ENCODE data around the gene MAP1LC3B.

The MAP1LC3B gene

GRCh38 chr16:87435372-87436224 is 43.5 kb downstream of the MAP1LC3B start:
- no peak for FAIRE-seq

- no peak for FAIRE-seq
Measured at GRCh38 chr16:87436225-87437172, 44.4 kb downstream of the MAP1LC3B start.

GRCh38 chr16:87437327-87437726 is 45.2 kb downstream of the MAP1LC3B start:
- no peak for FAIRE-seq

GRCh38 chr16:87437911-87438610 is 45.9 kb downstream of the MAP1LC3B start:
- no peak for FAIRE-seq

GRCh38 chr16:87438611-87438985 is 46.5 kb downstream of the MAP1LC3B start:
- no peak for FAIRE-seq

GRCh38 chr16:87439926-87440325 is 47.8 kb downstream of the MAP1LC3B start:
- FAIRE-seq: no peak

- FAIRE-seq: no peak
Measured at GRCh38 chr16:87441886-87442580, 49.9 kb downstream of the MAP1LC3B start.

GRCh38 chr16:87442581-87442966 is 50.4 kb downstream of the MAP1LC3B start:
- FAIRE-seq: no peak

GRCh38 chr16:87443016-87443415 is 50.9 kb downstream of the MAP1LC3B start:
- FAIRE-seq: no peak

- FAIRE-seq: no peak
Measured at GRCh38 chr16:87443964-87444363, 51.8 kb downstream of the MAP1LC3B start.

GRCh38 chr16:87445486-87445885 is 53.4 kb downstream of the MAP1LC3B start:
- FAIRE-seq: no peak

- FAIRE-seq: no peak
Measured at GRCh38 chr16:87446479-87446878, 54.3 kb downstream of the MAP1LC3B start.

- FAIRE-seq: no peak
Measured at GRCh38 chr16:87447323-87447722, 55.2 kb downstream of the MAP1LC3B start.

- no peak for FAIRE-seq
Measured at GRCh38 chr16:87448866-87449265, 56.7 kb downstream of the MAP1LC3B start.

GRCh38 chr16:87451563-87452210 is 59.6 kb downstream of the MAP1LC3B start:
- FAIRE-seq: no peak

- no peak for FAIRE-seq
Measured at GRCh38 chr16:87453326-87453725, 61.2 kb downstream of the MAP1LC3B start.

All from A204.1 (cell line).